SK-N-SH (cell line): ENCODE measurements around the gene SLC49A3. TPM values are rescaled to one million over a fixed set of nuclear protein-coding genes. Genes with fewer than 3 reads are reported as not detected.

Experiments
- CTCF ChIA-PET: fragments of 300-600, 350-600 bp; formaldehyde crosslinking; extraction: SDS; loops from one replicate; lab custom pipeline; 2021; lab: Yijun Ruan, JAX
- POLR2A ChIA-PET: fragments of 350-600 bp; sonication (Branson Sonifier 250); formaldehyde crosslinking; extraction: SDS; loops from one replicate; lab custom pipeline; 2020; ENCODE audit warnings: antibody characterized with exemption, inconsistent platforms; lab: Yijun Ruan, JAX
- DNase-seq: peaks from one replicate; pipeline ENCODE4 v3.0.0; 2012
- H2AFZ ChIP-seq: fragments of 200-600 bp; sonication (generic); 2 replicates; pipeline ENCODE4 v1.8.1; 2016; ENCODE audit warnings: antibody characterized with exemption, mild to moderate bottlenecking, low read depth
- H3F3A ChIP-seq: fragments of 200-600 bp; sonication (generic); replicated peaks from 2 replicates; pipeline ENCODE3; 2016; ENCODE audit warnings: antibody characterized with exemption, mild to moderate bottlenecking; ENCODE audit not compliant: insufficient read depth
- H3K27ac ChIP-seq, 2 experiments: fragments of 200-500 bp in 1 of 2; fragments of 200-600 bp in 1 of 2; sonication (Bioruptor generic) in 1 of 2; sonication (generic), shearing (Covaris generic) in 1 of 2; 2 replicates each; pipeline versions ENCODE4 v1.5.1 to v1.6.1; 2014 to 2016; ENCODE audit warnings: low read depth in 2 of 2, inconsistent platforms in 1 of 2, low read length in 1 of 2, mild to moderate bottlenecking in 1 of 2, mixed read lengths in 1 of 2
- H3K27me3 ChIP-seq: fragments of 200-600 bp; sonication (generic), shearing (Covaris generic); 2 replicates; pipeline ENCODE4 v1.6.1; 2016; ENCODE audit warnings: mixed run types; ENCODE audit not compliant: insufficient read depth
- H3K36me3 ChIP-seq, 2 experiments: fragments of 200-500 bp in 1 of 2; fragments of 200-600 bp in 1 of 2; sonication (Bioruptor generic) in 1 of 2; sonication (generic) in 1 of 2; replicated peaks in 1 of 2; 2 replicates each; pipeline versions ENCODE3 to v1.5.1; 2014 to 2016; ENCODE audit warnings: low read length in 1 of 2, mild to moderate bottlenecking in 1 of 2; ENCODE audit not compliant: insufficient read depth in 2 of 2, control insufficient read depth in 1 of 2
- H3K4me1 ChIP-seq, 2 experiments: fragments of 200-500 bp in 1 of 2; fragments of 200-600 bp in 1 of 2; sonication (Bioruptor generic) in 1 of 2; sonication (generic), shearing (Covaris generic) in 1 of 2; 2 replicates each; pipeline versions ENCODE4 v1.5.1 to v1.6.1; 2014 to 2016; ENCODE audit warnings: low read depth in 1 of 2, low read length in 1 of 2, mixed run types in 1 of 2; ENCODE audit not compliant: insufficient read depth in 2 of 2, control insufficient read depth in 1 of 2
- H3K4me2 ChIP-seq: fragments of 200-600 bp; sonication (generic), shearing (Covaris generic); 2 replicates; pipeline ENCODE4 v1.6.1; 2017; ENCODE audit warnings: mixed run types
- H3K4me3 ChIP-seq, 2 experiments: fragments of 200-500 bp in 1 of 2; fragments of 200-600 bp in 1 of 2; sonication (Bioruptor generic) in 1 of 2; sonication (generic), shearing (Covaris generic) in 1 of 2; 2 replicates each; pipeline versions ENCODE4 v1.5.1 to v1.8.1; 2014 to 2016; ENCODE audit warnings: low read depth in 2 of 2, inconsistent platforms in 1 of 2, low read length in 1 of 2, mild to moderate bottlenecking in 1 of 2, mixed read lengths in 1 of 2, moderate library complexity in 1 of 2
- H3K79me2 ChIP-seq: fragments of 200-600 bp; sonication (generic); 2 replicates; pipeline ENCODE4 v1.8.1; 2017; ENCODE audit warnings: mild to moderate bottlenecking; ENCODE audit not compliant: insufficient read depth
- H3K9ac ChIP-seq: fragments of 200-600 bp; sonication (generic); 2 replicates; pipeline ENCODE4 v1.6.1; 2017; ENCODE audit warnings: mixed run types
- H3K9me2 ChIP-seq: fragments of 200-600 bp; sonication (generic); 2 replicates; pipeline ENCODE4 v1.6.1; 2017; ENCODE audit warnings: mixed run types
- H3K9me3 ChIP-seq: fragments of 200-600 bp; sonication (generic); 2 replicates; pipeline ENCODE4 v1.6.1; 2017; ENCODE audit warnings: mixed run types, mild to moderate bottlenecking, moderate library complexity
- H4K20me1 ChIP-seq: fragments of 200-600 bp; sonication (generic); 2 replicates; pipeline ENCODE4 v1.6.1; 2017; ENCODE audit warnings: mild to moderate bottlenecking, mixed run types; ENCODE audit not compliant: insufficient read depth
- ELF1 ChIP-seq: IDR thresholded peaks from 2 replicates; pipeline ENCODE4 v1.4.0; 2012
- EP300 ChIP-seq, 2 experiments: IDR thresholded peaks; 2 replicates each; pipeline versions ENCODE4 v1.4.0 to v1.6.1; 2012; ENCODE audit warnings: borderline replicate concordance in 1 of 2, low read depth in 1 of 2, low read length in 1 of 2
- FOSL2 ChIP-seq: IDR thresholded peaks from 2 replicates; pipeline ENCODE4 v1.4.0; 2012; ENCODE audit warnings: low read depth, mild to moderate bottlenecking, moderate library complexity, borderline replicate concordance
- FOXJ3 ChIP-seq: sonication (generic); formaldehyde crosslinking; IDR thresholded peaks from 2 replicates; pipeline ENCODE4 v1.5.1; 2020; ENCODE audit warnings: mild to moderate bottlenecking, missing genetic modification reagents
- JUND ChIP-seq: IDR thresholded peaks from 2 replicates; pipeline ENCODE4 v1.4.0; 2012
- MAX ChIP-seq: IDR thresholded peaks from 2 replicates; pipeline ENCODE4 v1.4.0; 2012; ENCODE audit warnings: low read depth
- NFIC ChIP-seq: IDR thresholded peaks from 2 replicates; pipeline ENCODE4 v1.4.0; 2012; ENCODE audit warnings: borderline replicate concordance
- NRF1 ChIP-seq: IDR thresholded peaks from 2 replicates; pipeline ENCODE4 v1.6.1; 2012; ENCODE audit warnings: low read depth, mild to moderate bottlenecking, low read length
- PBX3 ChIP-seq: IDR thresholded peaks from 2 replicates; pipeline ENCODE4; 2012
- POLR2AphosphoS5 ChIP-seq: IDR thresholded peaks from 2 replicates; pipeline ENCODE4 v1.6.1; 2012; ENCODE audit warnings: low read depth, low read length
- RAD21 ChIP-seq: IDR thresholded peaks from 2 replicates; pipeline ENCODE4 v1.6.1; 2012; ENCODE audit warnings: mild to moderate bottlenecking, low read length
- RCOR1 ChIP-seq: fragments of 150-350 bp; IDR thresholded peaks from 2 replicates; pipeline ENCODE4 v1.6.1; 2017; ENCODE audit warnings: antibody characterized with exemption, low read length
- RFX5 ChIP-seq: IDR thresholded peaks from 2 replicates; pipeline ENCODE4 v1.6.1; 2012; ENCODE audit warnings: mild to moderate bottlenecking, improper control_type of control experiment, low read length
- RXRA ChIP-seq: IDR thresholded peaks from 2 replicates; pipeline ENCODE4 v1.4.0; 2012; ENCODE audit warnings: low read depth, mild to moderate bottlenecking, borderline replicate concordance
- SMC3 ChIP-seq: IDR thresholded peaks from 2 replicates; pipeline ENCODE4 v1.6.1; 2012; ENCODE audit warnings: low read depth, low read length, improper control_type of control experiment
- TEAD4 ChIP-seq: IDR thresholded peaks from 2 replicates; pipeline ENCODE4 v1.4.0; 2012; ENCODE audit warnings: mild to moderate bottlenecking, borderline replicate concordance; ENCODE audit not compliant: insufficient read depth
- USF1 ChIP-seq: IDR thresholded peaks from 2 replicates; pipeline ENCODE4 v1.4.0; 2012; ENCODE audit warnings: low read depth, borderline replicate concordance
- WGBS: methylation state at CpG from one replicate; pipeline ENCODE4 v1.1.6; 2017; ENCODE audit warnings: low lambda C conversion rate; 5-methylcytosine and 5-hydroxymethylcytosine counted together
- polyA plus RNA-seq, 3 experiments: library from polyadenylated mRNA; depleted of rRNA; stranded (reverse); fragments of >200 nt; gene quantifications; 2 replicates each; pipeline ENCODE4 v1.2.3, GENCODE V29; 2012

SLC49A3 gene
- polyA plus RNA-seq, 1 of the 3 experiments (the other 2 are of a cell fraction) = 0.05 TPM

GRCh38 chr4:675036-675882 lies 13.7 kb downstream of the SLC49A3 start:
- peak; percentile 60 for DNase-seq
- Histone ChIP-seq H3K4me2 (peak overlapping the region; percentile 99), H3K36me3 (peaks cover 13 to 18% of the 10 kb centered on the region in 2 experiments), H2AFZ (0 out of 2 replicates have a peak overlapping the region, but pooled peaks have one; percentile 72), H3K27me3 (no peaks in the 10 kb centered on the region), H3K27ac (peak overlapping the region; percentile 63 to 84), H3K9me3 (no peaks in the 10 kb centered on the region), H3K4me1 (peaks cover 6 to 27% of the 10 kb centered on the region in 2 experiments; a peak in 1 of 4 replicates), H3K9me2 (no peaks in the 10 kb centered on the region), H3K4me3 (peak overlapping the region; percentile 87 to 95), H4K20me1 (no peaks in the 10 kb centered on the region), H3F3A (no peaks in the 10 kb centered on the region), H3K9ac (peak overlapping the region; percentile 96), H3K79me2 (peaks cover 28% of the 10 kb centered on the region)
- ChIA-PET CTCF (interaction anchor here (0.6 to 2.8 kb wide), 7 partner anchors 9 to 954 kb away, joined by 3 to 20 read pairs (median 3); no protein-coding TSS in a partner anchor), POLR2A (interaction anchor here (2.1 to 2.5 kb wide), 2 partner anchors 9 to 11 kb away, joined by 8 to 24 read pairs; no protein-coding TSS in a partner anchor)
- WGBS = 52% methylated on average over 13 of the region's 26 CpGs
- TF ChIP-seq POLR2AphosphoS5 = peak; percentile 31; the same call in 1 of the 2 replicates
- no peak for TF ChIP-seq NFIC
- TF ChIP-seq RAD21 = no peak
- no peak for TF ChIP-seq FOXJ3 (CRISPR knock-in tag)

GRCh38 chr4:674172-675035 lies 14.5 kb downstream of the SLC49A3 start, which contains the start of the genes ATP5ME and MYL5:
ATP5ME (minus strand) TSS chr4:674276; CDS start chr4:674247, 29 bp downstream.
MYL5 (plus strand) TSS chr4:674542; CDS start chr4:678027, 3,485 bp downstream.
- ChIA-PET POLR2A (interaction anchor here (1.0 to 2.5 kb wide), 3 partner anchors 8 to 10 kb away, joined by 4 to 24 read pairs (median 8); no protein-coding TSS in a partner anchor), CTCF (interaction anchor here (0.6 to 2.8 kb wide), 12 partner anchors 10 to 955 kb away, joined by 3 to 20 read pairs (median 4); no protein-coding TSS in a partner anchor)
- peaks cover 28% of the 10 kb centered on the region for H3K79me2 ChIP-seq
- 0% methylated on average over 15 of the region's 84 CpGs for WGBS
- H2AFZ ChIP-seq = peak within 1 kb of the TSS; percentile 72
- H3K9ac ChIP-seq = peak within 1 kb of the TSS; percentile 96
- H3F3A ChIP-seq = no peaks in the 10 kb centered on the region
- no peaks in the 10 kb centered on the region for H3K9me3 ChIP-seq
- peak within 1 kb of the TSS; percentile 99 for H3K4me2 ChIP-seq
- no peaks in the 10 kb centered on the region for H4K20me1 ChIP-seq
- H3K4me3 ChIP-seq = peak within 1 kb of the TSS; percentile 87 to 95
- H3K27ac ChIP-seq = peak within 1 kb of the TSS; percentile 63 to 84
- peak; percentile 100 for DNase-seq
- H3K36me3 ChIP-seq = peaks cover 13 to 18% of the 10 kb centered on the region in 2 experiments
- no peaks in the 10 kb centered on the region for H3K9me2 ChIP-seq
- H3K4me1 ChIP-seq = peaks cover 6 to 22% of the 10 kb centered on the region in 2 experiments; a peak in 1 of 4 replicates
- no peaks in the 10 kb centered on the region for H3K27me3 ChIP-seq
- TF ChIP-seq RAD21 (peak; percentile 49), NFIC (no peak), FOXJ3 (CRISPR knock-in tag) (no peak), USF1 (peak; percentile 76; the same call in 1 of the 2 replicates), TEAD4 (no peak), FOSL2 (no peak), SMC3 (peak; percentile 69), RXRA (no peak), MAX (0 out of 2 replicates have a peak, but pooled peaks have one; percentile 13), POLR2AphosphoS5 (peak; percentile 86), NRF1 (peak; percentile 95), PBX3 (no peak), EP300 (IDR thresholded peaks at IDR 0.05; ENCODE audit: borderline replicate concordance in 1 of 2, low read depth in 1 of 2, low read length in 1 of 2) (no peak), RCOR1 (peak; percentile 41; the same call in 1 of the 2 replicates), ELF1 (no peak), RFX5 (0 out of 2 replicates have a peak, but pooled peaks have one; percentile 65), JUND (no peak)
